ENCODE results near the gene RNF182.
"Not testable (repeated sequence)": the region's sequence is repeated elsewhere in the genome, so short reads cannot be mapped to it uniquely, and the experiment has no call there.

Gene RNF182

GRCh38 chr6:13972602-13973001 lies 47.9 kb downstream of the RNF182 start:
- not testable (repeated sequence) for DNase-seq

- DNase-seq = not testable (repeated sequence)
These were observed 48.7 kb downstream of the RNF182 start for GRCh38 chr6:13973422-13973821.

GRCh38 chr6:13978102-13978640 lies 53.4 kb downstream of the RNF182 start:
- DNase-seq = no peak

- no peak for DNase-seq
These were observed 54.0 kb downstream of the RNF182 start for GRCh38 chr6:13978787-13979186.

GRCh38 chr6:13979284-13980171 lies 54.8 kb downstream of the RNF182 start:
- DNase-seq = no peak

GRCh38 chr6:13980534-13980933 lies 55.8 kb downstream of the RNF182 start:
- DNase-seq = no peak

- DNase-seq = no peak
These were observed 61.0 kb downstream of the RNF182 start for GRCh38 chr6:13985663-13986325.

GRCh38 chr6:13986700-13987399 lies 62.1 kb downstream of the RNF182 start:
- no peak for DNase-seq

GRCh38 chr6:13987400-13987865 lies 62.7 kb downstream of the RNF182 start:
- no peak for DNase-seq

GRCh38 chr6:13988049-13988738 lies 63.4 kb downstream of the RNF182 start:
- DNase-seq = no peak

GRCh38 chr6:13988908-13989307 lies 64.2 kb downstream of the RNF182 start:
- no peak for DNase-seq

GRCh38 chr6:13989496-13990144 lies 64.9 kb downstream of the RNF182 start:
- DNase-seq = no peak

GRCh38 chr6:13990796-13991195 lies 66.0 kb downstream of the RNF182 start:
- DNase-seq = no peak

GRCh38 chr6:13991393-13991792 lies 66.6 kb downstream of the RNF182 start:
- DNase-seq = no peak

- DNase-seq = no peak
These were observed 67.8 kb downstream of the RNF182 start for GRCh38 chr6:13992417-13993055.

- no peak for DNase-seq
These were observed 68.7 kb downstream of the RNF182 start for GRCh38 chr6:13993416-13993815.

- DNase-seq = no peak
These were observed 73.6 kb downstream of the RNF182 start for GRCh38 chr6:13998356-13998755.

- no peak for DNase-seq
These were observed 76.1 kb downstream of the RNF182 start for GRCh38 chr6:14000901-14001300.

- no peak for DNase-seq
These were observed 76.7 kb downstream of the RNF182 start for GRCh38 chr6:14001329-14002012.

- no peak for DNase-seq
These were observed 77.6 kb downstream of the RNF182 start for GRCh38 chr6:14002176-14002947.

All from activated CD4-positive, alpha-beta T cell treated with anti-CD3 and anti-CD28 coated beads for 4 hours (primary cell).